Adrenal gland (tissue), 12 donors: ENCODE results near the gene VAMP2. TPM values are rescaled to one million over a fixed set of nuclear protein-coding genes. Genes with fewer than 3 reads are reported as not detected.

Experiments used
- DNase-seq, 7 donors: peaks; one replicate each; pipeline ENCODE4 v3.0.0-alpha.2; 2019 to 2020
- H3K27ac ChIP-seq, 5 donors: fragments of 200-600 bp; sonication (generic) in 4 of 5; 1 replicate in 3 of 5; 2 replicates in 2 of 5; pipeline versions ENCODE4 v1.5.1 to v1.8.0; 2016 to 2020; ENCODE audit warnings: mild to moderate bottlenecking in 1 of 5
- H3K27me3 ChIP-seq: fragments of 200-600 bp; 2 replicates; pipeline ENCODE4 v1.8.0; 2021
- H3K36me3 ChIP-seq, 2 donors: fragments of 200-600 bp; replicated peaks in 1 of 2; 1 replicate in 1 of 2; 2 replicates in 1 of 2; pipeline versions ENCODE4 v1.5.1 to v1.8.0; 2018 to 2022
- H3K4me1 ChIP-seq, 2 donors: fragments of 200-600 bp; replicated peaks in 1 of 2; 1 replicate in 1 of 2; 2 replicates in 1 of 2; pipeline versions ENCODE4 v1.5.1 to v1.8.0; 2018 to 2021
- H3K4me3 ChIP-seq, 4 donors: fragments of 200-600 bp; sonication (generic) in 3 of 4; one replicate each; pipeline ENCODE4 v1.5.1; 2016 to 2018
- H3K9me3 ChIP-seq, 3 donors: fragments of 200-600 bp; sonication (generic) in 1 of 3; replicated peaks in 1 of 3; 1 replicate in 2 of 3; 2 replicates in 1 of 3; pipeline versions ENCODE4 v1.5.1 to v1.8.0; 2016 to 2021
- CTCF ChIP-seq, 6 experiments: fragments of 450-650 bp in 4 of 6; fragments of 200-600 bp in 2 of 6; sonication (generic) in 1 of 6; IDR thresholded peaks; 1 replicate in 5 of 6; 2 replicates in 1 of 6; pipeline versions ENCODE4 v1.5.1 to v1.8.0; 2016 to 2021; ENCODE audit warnings: antibody characterized with exemption in 6 of 6, mild to moderate bottlenecking in 2 of 6, moderate library complexity in 1 of 6
- POLR2A ChIP-seq, 2 donors: fragments of 450-650 bp; IDR thresholded peaks; one replicate each; pipeline ENCODE4 v1.6.1; 2017; ENCODE audit warnings: antibody characterized with exemption in 2 of 2, mild to moderate bottlenecking in 2 of 2, moderate library complexity in 1 of 2
- WGBS, 4 donors: extraction: QIAGEN DNeasy Blood & Tissue Kit in 2 of 4; methylation state at CpG; one replicate each; pipeline versions ENCODE4 v1.1.5 to v1.1.7; 2013 to 2017; 5-methylcytosine and 5-hydroxymethylcytosine counted together
- intact Hi-C, 2 donors: fragments of 100-400 bp; cut with DNase I; formaldehyde crosslinking; loops; one replicate each; pipeline versions ENCODE4 v1.14.1 to v1.15.0; 2022 to 2023
- microRNA counts, 2 donors: library from miRNA; unstranded; fragments of <30 nt; microRNA quantifications; one replicate each; lab custom pipeline; 2016
- microRNA-seq, 3 donors: library from miRNA; unstranded; fragments of <30 nt; microRNA quantifications; one replicate each; pipeline ENCODE4, GENCODE V29; 2017 to 2020
- polyA plus RNA-seq, 3 donors: library from polyadenylated mRNA; stranded (reverse); fragments of 200-250 nt in 2 of 3; fragments of 350-450 nt in 1 of 3; fragmentation: Illumina TruSeq in 1 of 3; extraction: RNeasy Lipid Tissue Mini Kit (QIAGEN cat#74804) in 1 of 3; gene quantifications; one replicate each; pipeline ENCODE4 v1.2.3, GENCODE V29; 2013 to 2014
- total RNA-seq, 9 donors: library from RNA; depleted of rRNA in 4 of 9; stranded (reverse); fragments of >200 nt in 4 of 9; fragments of 120-200 nt in 1 of 9; fragmentation: NEBNext Ultra II Directional in 1 of 9; extraction: Animal tissue kit (Norgen Biotek cat#: 25700) in 1 of 9; gene quantifications; one replicate each; pipeline versions ENCODE4 v1.1.0 to v1.2.4, GENCODE V29; 2013 to 2023
- donor health status: healthy with polysubstance abuse.
- donor health status: Bipolar disorder and iron deficiency.
- donor health status: DM: yes; HTN: yes; CAD: no.
- donor health status: DM: no; HTN: no; CAD: no.
- donor health status: DM: no; HTN: no; CAD: no.
- donor health status: DM: yes; HTN: yes; CAD: no.

The VAMP2 gene
- total and polyA plus RNA-seq, 12 donors: 18.8 to 206 (median 73.5) TPM

GRCh38 chr17:8109661-8110455 lies 52.9 kb downstream of the VAMP2 start:
- 8 to 39% (median 14%) methylated on average over 12 to 63 of the region's 63 CpGs for WGBS, 4 donors
- Histone ChIP-seq H3K27ac (no peak overlapping the region), H3K36me3 (no peaks in the 10 kb centered on the region), H3K27me3 (peaks cover 33% of the 10 kb centered on the region), H3K4me1 (peaks cover 0 to 6% of the 10 kb centered on the region in 2 donors), H3K9me3 (no peaks in the 10 kb centered on the region), H3K4me3 (peak overlapping the region in 1 of 4 donors; percentile 13)
- peak; percentile 60 to 82 (median 70) for TF ChIP-seq CTCF (IDR thresholded peaks at IDR 0.05)
- TF ChIP-seq POLR2A (IDR thresholded peaks at IDR 0.05): no peak
- intact Hi-C loops: loop anchor here (5.0 kb wide), 1 partner anchor 33 kb away; no protein-coding TSS in a partner anchor
- DNase-seq: peak in 6 of 7 donors; percentile 46 to 69 (median 61)

MicroRNAs encoded within 50 kb of the gene (microRNA counts, 767-probe panel; counts per million panel counts)
- 0 counts per million in 2 donors for microRNA hsa-miR-4521 (lab: Ali Mortazavi, UCI)

Small RNA genes within 50 kb of the gene (microRNA-seq; reads per million reads assigned to microRNA genes)
- gene MIR4521 (2.7 to 40.2 (median 2.8) reads per million in 3 donors), gene MIR6883 (0 to 2.0 (median 0.45) reads per million in 3 donors)

Other genes starting within 250 kb of the VAMP2 start
- 10 to 100 TPM in 1 of 9 donors, 1 to 10 TPM in 8; 1.1 to 17.3 (median 2.9) TPM for gene RNF227, start 246.7 kb downstream of the VAMP2 start, total RNA-seq
- gene RNF227, start 246.7 kb downstream of the VAMP2 start, polyA plus RNA-seq: 1 to 10 TPM; 1.7 to 5.2 (median 3.3) TPM
- 1 to 10 TPM in 2 of 9 donors, under 1 TPM in 5, not detected in 2; 0.12 to 1.9 (median 0.41) TPM for gene KCNAB3, start 233.1 kb downstream of the VAMP2 start, total RNA-seq
- 1 to 10 TPM in 2 of 3 donors, under 1 TPM in 1; 0.27 to 4.2 (median 3.4) TPM for gene KCNAB3, start 233.1 kb downstream of the VAMP2 start, polyA plus RNA-seq
- 100 to 1,000 TPM in 4 of 9 donors, 10 to 100 TPM in 5; 32.2 to 161 (median 86.0) TPM for gene TRAPPC1, start 231.0 kb downstream of the VAMP2 start, total RNA-seq
- gene TRAPPC1, start 231.0 kb downstream of the VAMP2 start, polyA plus RNA-seq: 100 to 1,000 TPM; 131 to 220 (median 166) TPM
- 10 to 100 TPM; 11.8 to 27.1 (median 18.4) TPM for gene CNTROB, start 230.7 kb downstream of the VAMP2 start, total RNA-seq
- 10 to 100 TPM; 14.8 to 85.2 (median 48.1) TPM for gene CNTROB, start 230.7 kb downstream of the VAMP2 start, polyA plus RNA-seq
- not detected for gene GUCY2D, start 160.3 kb downstream of the VAMP2 start, total RNA-seq
- not detected for gene GUCY2D, start 160.3 kb downstream of the VAMP2 start, polyA plus RNA-seq
- 1 to 10 TPM in 8 of 9 donors, not detected in 1; 2.0 to 9.8 (median 4.6) TPM for gene ALOX15B, start 123.9 kb downstream of the VAMP2 start, total RNA-seq
- gene ALOX15B, start 123.9 kb downstream of the VAMP2 start, polyA plus RNA-seq: 1 to 10 TPM; 1.1 to 5.8 (median 2.0) TPM
- gene ALOX12B, start 75.2 kb downstream of the VAMP2 start, total RNA-seq: not detected
- not detected for gene ALOX12B, start 75.2 kb downstream of the VAMP2 start, polyA plus RNA-seq
- not detected for gene ALOXE3, start 44.4 kb downstream of the VAMP2 start, total RNA-seq
- not detected for gene ALOXE3, start 44.4 kb downstream of the VAMP2 start, polyA plus RNA-seq
- under 1 TPM in 3 of 9 donors, not detected in 6; 0.06 to 0.34 (median 0.29) TPM for gene HES7, start 38.8 kb downstream of the VAMP2 start, total RNA-seq
- 1 to 10 TPM in 1 of 3 donors, under 1 TPM in 1, not detected in 1; 0.32 to 1.0 TPM for gene HES7, start 38.8 kb downstream of the VAMP2 start, polyA plus RNA-seq
- 100 to 1,000 TPM in 5 of 9 donors, 10 to 100 TPM in 3, 1 to 10 TPM in 1; 9.9 to 295 (median 108) TPM for gene PER1, start 10.5 kb downstream of the VAMP2 start, total RNA-seq
- 100 to 1,000 TPM in 2 of 3 donors, 10 to 100 TPM in 1; 12.4 to 360 (median 161) TPM for gene PER1, start 10.5 kb downstream of the VAMP2 start, polyA plus RNA-seq
- gene TMEM107, start 13.4 kb upstream of the VAMP2 start, total RNA-seq: 10 to 100 TPM in 8 of 9 donors, 1 to 10 TPM in 1; 6.2 to 33.6 (median 20.8) TPM
- gene TMEM107, start 13.4 kb upstream of the VAMP2 start, polyA plus RNA-seq: 10 to 100 TPM in 2 of 3 donors, 1 to 10 TPM in 1; 8.3 to 14.0 (median 11.9) TPM
- gene BORCS6, start 27.2 kb upstream of the VAMP2 start, total RNA-seq: 10 to 100 TPM; 10.5 to 29.7 (median 14.7) TPM
- 1 to 10 TPM; 3.3 to 5.3 (median 5.0) TPM for gene BORCS6, start 27.2 kb upstream of the VAMP2 start, polyA plus RNA-seq
- 10 to 100 TPM in 1 of 9 donors, 1 to 10 TPM in 8; 1.6 to 14.3 (median 2.2) TPM for gene AURKB, start 47.6 kb upstream of the VAMP2 start, total RNA-seq
- 1 to 10 TPM; 2.0 to 2.2 (median 2.2) TPM for gene AURKB, start 47.6 kb upstream of the VAMP2 start, polyA plus RNA-seq
- 10 to 100 TPM in 8 of 9 donors, 1 to 10 TPM in 1; 4.1 to 46.2 (median 21.9) TPM for gene CTC1, start 85.1 kb upstream of the VAMP2 start, total RNA-seq
- gene CTC1, start 85.1 kb upstream of the VAMP2 start, polyA plus RNA-seq: 10 to 100 TPM; 17.6 to 48.6 (median 18.7) TPM
- gene PFAS, start 86.3 kb upstream of the VAMP2 start, total RNA-seq: 10 to 100 TPM in 8 of 9 donors, 1 to 10 TPM in 1; 9.7 to 53.6 (median 23.8) TPM
- 10 to 100 TPM; 15.6 to 28.6 (median 18.0) TPM for gene PFAS, start 86.3 kb upstream of the VAMP2 start, polyA plus RNA-seq
- 10 to 100 TPM; 18.8 to 30.2 (median 25.1) TPM for gene RANGRF, start 125.7 kb upstream of the VAMP2 start, total RNA-seq
- 10 to 100 TPM; 24.5 to 46.9 (median 41.4) TPM for gene RANGRF, start 125.7 kb upstream of the VAMP2 start, polyA plus RNA-seq
- 10 to 100 TPM in 1 of 9 donors, 1 to 10 TPM in 8; 1.6 to 12.6 (median 3.4) TPM for gene SLC25A35, start 132.5 kb upstream of the VAMP2 start, total RNA-seq
- 10 to 100 TPM in 2 of 3 donors, 1 to 10 TPM in 1; 7.4 to 22.8 (median 12.2) TPM for gene SLC25A35, start 132.5 kb upstream of the VAMP2 start, polyA plus RNA-seq
- 10 to 100 TPM in 4 of 9 donors, 1 to 10 TPM in 5; 1.8 to 14.4 (median 8.5) TPM for gene ARHGEF15, start 147.3 kb upstream of the VAMP2 start, total RNA-seq
- 10 to 100 TPM in 2 of 3 donors, 1 to 10 TPM in 1; 4.8 to 68.0 (median 15.9) TPM for gene ARHGEF15, start 147.3 kb upstream of the VAMP2 start, polyA plus RNA-seq
- not detected for gene ODF4, start 176.9 kb upstream of the VAMP2 start, total RNA-seq
- gene ODF4, start 176.9 kb upstream of the VAMP2 start, polyA plus RNA-seq: not detected
- gene RPL26, start 220.2 kb upstream of the VAMP2 start, total RNA-seq: 1,000 to 10,000 TPM; 1,250 to 3,973 (median 2,001) TPM
- 1,000 to 10,000 TPM; 1,826 to 2,993 (median 1,941) TPM for gene RPL26, start 220.2 kb upstream of the VAMP2 start, polyA plus RNA-seq
- not detected for gene RNF222, start 234.9 kb upstream of the VAMP2 start, total RNA-seq
- gene RNF222, start 234.9 kb upstream of the VAMP2 start, polyA plus RNA-seq: not detected